Measurements from ENCODE around the gene UBC. TPM values are rescaled to one million over a fixed set of nuclear protein-coding genes. Genes with fewer than 3 reads are reported as not detected.

Gene UBC
- total and polyA plus RNA-seq, 2 of the 4 experiments (the other 2 are of a cell fraction): 2,042 to 4,320 TPM

- Histone ChIP-seq H3K4me2 (ENCODE audit: low read depth, low read length) (no peak overlapping the region), H3K27ac (ENCODE audit: insufficient read depth, low read length) (no peak overlapping the region), H2BK20ac (ENCODE audit: low read depth, low read length) (no peak overlapping the region), H3K9ac (ENCODE audit: low read depth, low read length) (no peak overlapping the region), H3K4me1 (ENCODE audit: control insufficient read depth, insufficient read depth, low read length) (no peaks in the 10 kb centered on the region), H3K4me3 (ENCODE audit: insufficient read depth, low read depth, low read length) (no peak overlapping the region), H3K56ac (ENCODE audit: extremely low read depth, insufficient read depth, low read length) (no peak overlapping the region), H2AK5ac (ENCODE audit: low read depth, low read length) (no peak overlapping the region), H3K23ac (ENCODE audit: low read depth, low read length) (no peak overlapping the region), H3K27me3 (ENCODE audit: control insufficient read depth, insufficient read depth, low read length) (no peaks in the 10 kb centered on the region), H2BK15ac (ENCODE audit: low read depth, low read length) (no peak overlapping the region), H2BK120ac (ENCODE audit: low read depth, low read length) (no peak overlapping the region), H2AK9ac (replicated peaks; ENCODE audit: low read depth, low read length, poor library complexity) (no peak overlapping the region), H4K91ac (ENCODE audit: insufficient read depth, low read depth, low read length) (no peak overlapping the region), H3K9me1 (ENCODE audit: insufficient read depth, low read length) (no peaks in the 10 kb centered on the region), H2BK5ac (ENCODE audit: low read depth, low read length, poor library complexity, severe bottlenecking) (no peak overlapping the region), H3K36me3 (ENCODE audit: control insufficient read depth, insufficient read depth, low read length) (peaks cover 53% of the 10 kb centered on the region), H4K20me1 (ENCODE audit: insufficient read depth, low read length) (no peaks in the 10 kb centered on the region), H2AFZ (replicated peaks; ENCODE audit: low read length, poor library complexity) (no peak overlapping the region), H4K5ac (ENCODE audit: low read depth, low read length) (no peak overlapping the region), H3K4ac (ENCODE audit: low read depth, low read length) (no peak overlapping the region), H3K9me3 (ENCODE audit: control insufficient read depth, insufficient read depth, low read length) (no peaks in the 10 kb centered on the region), H3K18ac (ENCODE audit: low read depth, low read length) (no peak overlapping the region), H3K79me1 (ENCODE audit: low read depth in 1 of 2, low read length in 2 of 2) (no peaks in the 10 kb centered on the region), H4K8ac (ENCODE audit: low read depth in 2 of 2, low read length in 2 of 2) (no peak overlapping the region), H3K14ac (replicated peaks; ENCODE audit: low read depth, low read length) (no peak overlapping the region)
- ATAC-seq (ENCODE audit: low read depth) (no peak), DNase-seq (no peak)
- intact Hi-C loops (cut with micrococcal nuclease) (no loop called here), in situ Hi-C loops (cut with MboI; ENCODE audit: low sequenced_read_pairs) (no loop called here), dilution Hi-C loops (cut with HindIII; ENCODE audit: low sequenced_read_pairs, unreplicated experiment) (no loop called here)
- BruUV-seq (replicated peaks): no TSS peak
- TF ChIP-seq MAFK (IDR thresholded peaks at IDR 0.05; ENCODE audit: low read depth, low read length) (no peak), RAD21 (IDR thresholded peaks at IDR 0.05; ENCODE audit: low read length) (no peak), USF2 (IDR thresholded peaks at IDR 0.05; ENCODE audit: low read depth, low read length) (no peak), SMC3 (IDR thresholded peaks at IDR 0.05; ENCODE audit: low read depth, low read length) (no peak), RCOR1 (IDR thresholded peaks at IDR 0.05; ENCODE audit: insufficient replicate concordance, low read length) (no peak), POLR2A (IDR thresholded peaks at IDR 0.05; ENCODE audit: low read depth, low read length) (no peak), RFX5 (IDR thresholded peaks at IDR 0.05; ENCODE audit: low read depth, low read length) (no peak)
- POLR2A ChIA-PET (ENCODE audit: unreplicated experiment): no interaction called here
- WGBS, 2 experiments (ENCODE audit: extremely low coverage in 2 of 2, insufficient read length in 1 of 2): 100% methylated on average over 1 of the region's 8 CpGs; no CpG with 5 or more reads in 1 of the 2 experiments
- CTCF ChIA-PET: no interaction called here
These were observed 48.8 kb upstream of the UBC start for GRCh38 chr12:124963211-124963610.
